Loucy (cell line): ENCODE measurements around the gene CENPS.
"Not testable (repeated sequence)": the region's sequence is repeated elsewhere in the genome, so short reads cannot be mapped to it uniquely, and the experiment has no call there.

Experiments
- H2AFZ ChIP-seq: fragments of 200-600 bp; sonication (generic); 2 replicates; pipeline ENCODE4 v1.6.0; 2016; ENCODE audit warnings: antibody characterized with exemption, mild to moderate bottlenecking, low read length, moderate library complexity
- H3F3A ChIP-seq: fragments of 200-600 bp; 2 replicates; pipeline ENCODE4 v1.6.0; 2016; ENCODE audit warnings: antibody characterized with exemption, low read depth, mild to moderate bottlenecking
- H3K27me3 ChIP-seq: fragments of 200-600 bp; sonication (generic); 2 replicates; pipeline ENCODE4 v1.6.1; 2014; ENCODE audit warnings: low read length, mild to moderate bottlenecking; ENCODE audit not compliant: insufficient read depth, poor library complexity, severe bottlenecking
- H3K36me3 ChIP-seq: fragments of 200-600 bp; sonication (generic); 2 replicates; pipeline ENCODE4 v1.6.1; 2016; ENCODE audit warnings: low read length; ENCODE audit not compliant: insufficient read depth
- H3K4me1 ChIP-seq: fragments of 200-600 bp; sonication (generic); 2 replicates; pipeline ENCODE4 v1.5.1; 2014; ENCODE audit warnings: low read length, mild to moderate bottlenecking; ENCODE audit not compliant: insufficient read depth, poor library complexity, severe bottlenecking
- H3K4me2 ChIP-seq: fragments of 200-600 bp; sonication (generic); 2 replicates; pipeline ENCODE4 v1.6.0; 2014; ENCODE audit warnings: antibody characterized with exemption, low read length, low read depth, mild to moderate bottlenecking; ENCODE audit not compliant: poor library complexity, severe bottlenecking
- H3K4me3 ChIP-seq: fragments of 200-600 bp; sonication (generic); 2 replicates; pipeline ENCODE4 v1.5.1; 2014; ENCODE audit warnings: low read length, mild to moderate bottlenecking, mixed read lengths; ENCODE audit not compliant: poor library complexity, severe bottlenecking
- H3K79me2 ChIP-seq: fragments of 200-600 bp; sonication (generic); 2 replicates; pipeline ENCODE4 v1.6.1; 2014; ENCODE audit warnings: low read length; ENCODE audit not compliant: insufficient read depth
- H3K9ac ChIP-seq: fragments of 200-600 bp; sonication (generic); 2 replicates; pipeline ENCODE4 v1.6.0; 2014; ENCODE audit warnings: mild to moderate bottlenecking, low read depth, low read length, moderate library complexity; ENCODE audit not compliant: poor library complexity, severe bottlenecking
- H3K9me2 ChIP-seq: fragments of 200-600 bp; sonication (generic); replicated peaks from 2 replicates; pipeline ENCODE4 v1.6.1; 2016; ENCODE audit warnings: low read depth, low read length, mixed read lengths
- H3K9me3 ChIP-seq: fragments of 200-600 bp; sonication (generic); 2 replicates; pipeline ENCODE4 v1.6.1; 2014; ENCODE audit warnings: mild to moderate bottlenecking, antibody characterized with exemption, low read length, low read depth; ENCODE audit not compliant: insufficient read depth
- H4K20me1 ChIP-seq: fragments of 200-600 bp; sonication (generic); 2 replicates; pipeline ENCODE4 v1.6.0; 2014; ENCODE audit warnings: antibody characterized with exemption, low read length, mild to moderate bottlenecking; ENCODE audit not compliant: insufficient read depth, poor library complexity, severe bottlenecking
- CTCF ChIP-seq: fragments of 200-600 bp; sonication (generic); conservative IDR thresholded peaks from 2 replicates; pipeline ENCODE4 v1.5.1; 2014; ENCODE audit warnings: mild to moderate bottlenecking, antibody characterized with exemption, low read length
- EZH2phosphoT487 ChIP-seq: fragments of 200-600 bp; IDR thresholded peaks from 2 replicates; pipeline ENCODE4 v1.6.1; 2018; ENCODE audit warnings: antibody characterized with exemption, mild to moderate bottlenecking, moderate library complexity, borderline replicate concordance

Gene CENPS

DNA sequence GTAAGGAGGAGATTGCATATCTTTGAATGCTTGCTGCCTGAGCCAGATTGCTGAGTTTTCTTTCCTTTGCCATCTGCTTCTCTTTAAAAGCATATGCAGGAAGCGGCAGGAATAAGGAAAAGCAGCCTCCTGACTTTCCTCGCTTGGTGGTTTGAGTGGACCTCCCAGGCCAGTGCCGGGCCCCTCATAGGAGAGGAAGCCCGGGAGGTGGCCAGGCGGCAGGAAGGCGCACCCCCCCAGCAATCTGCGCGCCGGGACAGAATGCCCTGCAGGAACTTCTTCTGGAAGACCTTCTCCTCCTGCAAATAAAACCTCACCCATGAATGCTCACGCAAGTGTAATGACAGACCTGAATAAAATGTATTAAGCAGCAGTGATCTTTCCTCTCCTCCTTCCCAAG is 21.1 kb downstream of the CENPS start:
- no peak for TF ChIP-seq CTCF
- TF ChIP-seq EZH2phosphoT487: no peak
- no peaks in the 10 kb centered on the region for H3K36me3 ChIP-seq
- no peaks in the 10 kb centered on the region for H3K27me3 ChIP-seq
- no peak overlapping the region for H2AFZ ChIP-seq
- no peaks in the 10 kb centered on the region for H3K79me2 ChIP-seq
- no peaks in the 10 kb centered on the region for H3K4me1 ChIP-seq
- no peaks in the 10 kb centered on the region for H3K9me2 ChIP-seq
- H3K4me3 ChIP-seq: no peak overlapping the region
- no peaks in the 10 kb centered on the region for H3F3A ChIP-seq
- no peak overlapping the region for H3K9ac ChIP-seq
- H4K20me1 ChIP-seq: no peaks in the 10 kb centered on the region
- no peak overlapping the region for H3K4me2 ChIP-seq
- H3K9me3 ChIP-seq: no peaks in the 10 kb centered on the region

DNA sequence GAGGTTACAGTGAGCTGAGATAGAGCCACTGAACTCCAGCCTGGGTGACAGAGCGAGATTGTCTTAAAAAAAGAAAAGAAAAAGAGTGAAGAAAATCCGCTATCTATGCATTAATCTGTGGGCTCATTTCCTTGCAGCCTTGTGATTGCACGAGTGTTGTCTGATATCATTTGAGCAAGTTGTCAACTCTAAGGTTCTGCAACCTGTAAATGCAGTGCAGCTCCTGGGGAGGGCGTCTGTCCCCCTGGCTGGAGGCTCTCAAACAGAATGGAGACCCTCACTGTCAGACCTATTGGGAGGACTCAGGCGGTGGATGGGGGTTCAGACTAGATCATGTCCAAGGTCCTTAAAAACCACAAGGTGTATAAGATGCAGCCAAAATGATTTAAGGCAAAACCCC is 25.8 kb downstream of the CENPS start:
- Histone ChIP-seq H2AFZ (no peak overlapping the region), H3K79me2 (no peaks in the 10 kb centered on the region), H3K27me3 (no peaks in the 10 kb centered on the region), H4K20me1 (no peaks in the 10 kb centered on the region), H3K9ac (no peak overlapping the region), H3K4me3 (no peak overlapping the region), H3K4me2 (no peak overlapping the region), H3K36me3 (peaks cover under 1% of the 10 kb centered on the region; the same call in 1 of the 2 replicates), H3K9me2 (no peaks in the 10 kb centered on the region), H3K9me3 (no peaks in the 10 kb centered on the region), H3K4me1 (peaks cover 3% of the 10 kb centered on the region), H3F3A (no peaks in the 10 kb centered on the region)
- TF ChIP-seq CTCF (peak; percentile 38; the same call in 1 of the 2 replicates), EZH2phosphoT487 (no peak)

- Histone ChIP-seq H2AFZ (no peak overlapping the region), H3K79me2 (no peaks in the 10 kb centered on the region), H3K4me3 (no peak overlapping the region), H4K20me1 (no peaks in the 10 kb centered on the region), H3F3A (no peaks in the 10 kb centered on the region), H3K4me1 (peaks cover 3% of the 10 kb centered on the region), H3K9ac (no peak overlapping the region), H3K36me3 (peaks cover 5% of the 10 kb centered on the region; the same call in 1 of the 2 replicates), H3K27me3 (no peaks in the 10 kb centered on the region), H3K4me2 (no peak overlapping the region), H3K9me2 (no peaks in the 10 kb centered on the region), H3K9me3 (no peaks in the 10 kb centered on the region)
- TF ChIP-seq EZH2phosphoT487: no peak
- TF ChIP-seq CTCF: no peak
Measured at GRCh38 chr1:10456661-10457060, 26.4 kb downstream of the CENPS start.

DNA sequence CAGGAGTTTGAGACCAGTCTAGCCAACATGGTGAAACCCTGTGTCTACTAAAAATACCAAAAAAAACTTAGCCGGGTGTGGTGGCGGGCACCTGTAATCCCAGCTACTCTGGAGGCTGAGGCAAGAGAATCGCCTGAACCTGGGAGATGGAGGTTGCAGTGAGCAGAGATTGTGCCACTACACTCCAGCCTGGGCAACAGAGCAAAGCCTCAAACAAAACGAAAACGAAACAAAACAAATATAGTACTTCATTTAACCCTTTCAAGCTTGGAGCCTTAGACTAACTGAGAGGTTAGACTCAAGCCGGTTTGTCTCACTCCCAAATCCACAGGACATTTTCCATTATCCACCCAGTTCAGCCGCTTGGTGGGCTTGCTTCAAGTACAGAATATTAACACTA is 27.2 kb downstream of the CENPS start:
- not testable (repeated sequence) for H3K9ac ChIP-seq, H4K20me1 ChIP-seq, H3K4me3 ChIP-seq, H3K79me2 ChIP-seq, H3K9me3 ChIP-seq, H3K9me2 ChIP-seq, H2AFZ ChIP-seq, H3K4me1 ChIP-seq, H3K4me2 ChIP-seq, H3K27me3 ChIP-seq, H3K36me3 ChIP-seq, H3F3A ChIP-seq
